Measurements from ENCODE around the gene TSPAN1. TPM values are rescaled to one million over a fixed set of nuclear protein-coding genes. Genes with fewer than 3 reads are reported as not detected.

Gene TSPAN1
- not detected for total RNA-seq (2013)
- not detected for polyA plus RNA-seq
- not detected in 2 replicates for polyA minus RNA-seq
- 0 to 1.8 (median 0.08) reads per million in 11 experiments for total RNA-seq

DNA sequence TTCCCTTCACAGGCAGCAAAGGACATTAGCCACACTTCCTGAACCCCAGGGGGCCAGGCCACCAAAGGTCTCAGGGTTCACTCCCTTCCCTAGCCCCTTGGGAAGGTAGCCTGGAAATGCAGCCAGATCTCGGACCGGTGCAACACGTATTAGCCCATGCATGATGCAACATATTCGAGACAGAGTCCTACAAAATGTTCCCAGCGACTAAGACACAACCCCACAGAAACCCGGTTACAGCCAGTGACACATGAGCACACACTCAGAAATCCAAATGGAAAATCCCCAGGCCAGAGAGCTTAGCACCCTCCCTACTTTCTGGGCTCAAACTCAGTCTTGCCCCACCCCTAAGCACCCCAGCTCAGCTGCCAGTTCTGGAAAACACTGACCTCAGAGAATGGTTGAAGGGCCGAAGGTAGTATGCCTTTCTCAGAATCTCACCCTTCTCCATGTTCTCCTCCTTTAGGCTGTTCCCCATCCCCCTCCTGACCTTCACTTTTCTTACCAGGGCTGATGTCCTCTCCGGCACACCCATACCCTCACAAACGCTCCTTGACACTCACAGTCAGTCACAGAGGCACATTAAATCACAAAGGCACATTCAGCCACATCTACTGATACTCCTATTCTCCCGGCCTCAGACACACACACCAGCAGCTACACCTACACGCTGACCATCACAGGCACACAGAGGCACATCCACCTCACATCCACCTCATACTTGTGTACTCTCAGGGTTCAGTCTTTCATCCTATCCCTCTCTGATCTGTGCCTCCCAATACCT lies at the start of gene TSPAN1:
Gene TSPAN1, plus strand, starts transcription at position 640 of the 784 bp plus-strand sequence. CDS start 6,021 bp downstream, outside the sequence.
- H3K27ac ChIP-seq (ENCODE audit: low read depth in 1 of 2, low read length in 2 of 2) = no peak within 1 kb of the TSS
- H2AFZ ChIP-seq (ENCODE audit: insufficient read depth, low read depth, low read length, poor library complexity, severe bottlenecking) = no peak within 1 kb of the TSS
- DNase-seq = no peak

DNA sequence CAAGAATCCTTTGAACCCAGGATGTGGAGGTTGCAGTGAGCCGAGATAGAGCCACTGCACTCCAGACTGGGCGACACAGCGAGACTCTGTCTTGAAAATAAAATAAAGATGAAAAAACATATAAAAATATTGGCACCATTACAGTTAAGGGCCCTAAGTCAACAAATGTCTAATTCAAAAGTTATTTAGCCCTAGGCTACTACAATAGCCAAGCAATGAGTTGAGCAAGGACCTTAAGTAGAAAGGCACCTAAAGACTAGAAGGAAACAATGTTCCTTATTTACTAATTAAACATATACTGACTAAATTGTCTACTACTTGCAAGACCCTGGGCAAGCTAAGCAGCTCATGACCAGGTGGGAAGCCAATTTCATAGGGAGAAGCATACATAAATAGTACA lies 46.5 kb upstream of the TSPAN1 start:
- no peak for DNase-seq
- peaks cover 0 to 16% (median 10%) of the 10 kb centered on the region in 7 donors for H3K9me3 Mint-ChIP-seq
- Histone ChIP-seq H3K27me3 (ENCODE audit: control insufficient read depth in 2 of 2, insufficient read depth in 2 of 2, low read length in 2 of 2) (peaks cover 33 to 44% of the 10 kb centered on the region in 2 donors), H4K20me1 (ENCODE audit: insufficient read depth, low read length) (no peaks in the 10 kb centered on the region), H3K79me2 (ENCODE audit: insufficient read depth, low read length) (no peaks in the 10 kb centered on the region), H3K36me3 (replicated peaks in 1 of 2; ENCODE audit: control insufficient read depth in 1 of 2, insufficient read depth in 2 of 2, low read length in 2 of 2) (no peaks in the 10 kb centered on the region), H3K4me3 (replicated peaks in 1 of 3; ENCODE audit: low read depth in 2 of 3, low read length in 3 of 3) (no peak overlapping the region), H3K27ac (ENCODE audit: low read depth in 1 of 2, low read length in 2 of 2) (no peak overlapping the region), H3K4me2 (replicated peaks; ENCODE audit: extremely low read depth, low read length, poor library complexity, severe bottlenecking) (no peak overlapping the region), H3K9ac (ENCODE audit: insufficient read depth, low read length, poor library complexity, severe bottlenecking) (no peak overlapping the region), H3K4me1 (ENCODE audit: control insufficient read depth in 1 of 2, insufficient read depth in 2 of 2, low read length in 2 of 2) (peaks cover 19 to 24% of the 10 kb centered on the region in 2 donors), H2AFZ (ENCODE audit: insufficient read depth, low read depth, low read length, poor library complexity, severe bottlenecking) (no peak overlapping the region), H3K9me3 (replicated peaks in 1 of 2; ENCODE audit: control insufficient read depth in 1 of 2, insufficient read depth in 1 of 2, low read length in 2 of 2) (no peaks in the 10 kb centered on the region)
- H3K27me3 Mint-ChIP-seq (ENCODE audit: low read depth in 3 of 3) = peaks cover 37 to 47% (median 40%) of the 10 kb centered on the region in 3 donors
- no peak for TF ChIP-seq CTCF (IDR thresholded peaks at IDR 0.05)
- peaks cover 26% of the 10 kb centered on the region for H3K4me1 Mint-ChIP-seq
- no peak overlapping the region for H3K27ac Mint-ChIP-seq
- H3K4me3 Mint-ChIP-seq = no peak overlapping the region
- intact Hi-C loops (cut with micrococcal nuclease) = no loop called here
- WGBS (ENCODE audit: insufficient coverage) = no CpG with 5 or more reads among the region's 3 CpGs
- H3K36me3 Mint-ChIP-seq = peaks cover 2 to 3% of the 10 kb centered on the region in 2 donors

More for the DNA sequence above, at the start of gene TSPAN1:
- intact Hi-C loops (cut with micrococcal nuclease) = no loop called here
- Histone ChIP-seq H3K4me1 (ENCODE audit: control insufficient read depth in 1 of 2, insufficient read depth in 2 of 2, low read length in 2 of 2) (peaks cover 0 to 4% of the 10 kb centered on the region in 2 donors), H3K4me2 (replicated peaks; ENCODE audit: extremely low read depth, low read length, poor library complexity, severe bottlenecking) (no peak within 1 kb of the TSS), H3K36me3 (replicated peaks in 1 of 2; ENCODE audit: control insufficient read depth in 1 of 2, insufficient read depth in 2 of 2, low read length in 2 of 2) (no peaks in the 10 kb centered on the region), H3K27me3 (ENCODE audit: control insufficient read depth in 2 of 2, insufficient read depth in 2 of 2, low read length in 2 of 2) (no peaks in the 10 kb centered on the region), H3K9ac (ENCODE audit: insufficient read depth, low read length, poor library complexity, severe bottlenecking) (no peak within 1 kb of the TSS), H3K4me3 (replicated peaks in 1 of 3; ENCODE audit: low read depth in 2 of 3, low read length in 3 of 3) (no peak within 1 kb of the TSS), H4K20me1 (ENCODE audit: insufficient read depth, low read length) (no peaks in the 10 kb centered on the region), H3K9me3 (replicated peaks in 1 of 2; ENCODE audit: control insufficient read depth in 1 of 2, insufficient read depth in 1 of 2, low read length in 2 of 2) (no peaks in the 10 kb centered on the region), H3K79me2 (ENCODE audit: insufficient read depth, low read length) (no peaks in the 10 kb centered on the region)
- H3K27ac Mint-ChIP-seq = no peak within 1 kb of the TSS
- H3K4me1 Mint-ChIP-seq = no peaks in the 10 kb centered on the region
- H3K27me3 Mint-ChIP-seq (ENCODE audit: low read depth in 3 of 3) = peaks cover 6 to 9% (median 7%) of the 10 kb centered on the region in 3 donors
- no peaks in the 10 kb centered on the region for H3K36me3 Mint-ChIP-seq
- H3K4me3 Mint-ChIP-seq = no peak within 1 kb of the TSS
- peaks cover 0 to 2% (median 0%) of the 10 kb centered on the region in 7 donors for H3K9me3 Mint-ChIP-seq
- WGBS (ENCODE audit: insufficient coverage) = 92% methylated on average over 8 of the region's 11 CpGs
- no peak for TF ChIP-seq CTCF (IDR thresholded peaks at IDR 0.05)

Data from CD14-positive monocyte (primary cell).